Peyer's patch (tissue), 4 donors: ENCODE results near the gene TMEM132A.

Experiments
- POLR2A ChIP-seq, 2 donors: fragments of 450-650 bp; IDR thresholded peaks; one replicate each; pipeline ENCODE4 v1.5.1; 2017; ENCODE audit warnings: antibody characterized with exemption in 2 of 2, mild to moderate bottlenecking in 2 of 2, moderate library complexity in 2 of 2
- TF ChIP-seq, protein P1 (sequence below), 6 experiments: fragments of 450-650 bp in 4 of 6; fragments of 200-600 bp in 2 of 6; sonication (generic) in 1 of 6; IDR thresholded peaks; one replicate each; pipeline ENCODE4 v1.5.1; 2017 to 2019; ENCODE audit warnings: antibody characterized with exemption in 6 of 6, mild to moderate bottlenecking in 3 of 6, moderate library complexity in 1 of 6

DNA sequence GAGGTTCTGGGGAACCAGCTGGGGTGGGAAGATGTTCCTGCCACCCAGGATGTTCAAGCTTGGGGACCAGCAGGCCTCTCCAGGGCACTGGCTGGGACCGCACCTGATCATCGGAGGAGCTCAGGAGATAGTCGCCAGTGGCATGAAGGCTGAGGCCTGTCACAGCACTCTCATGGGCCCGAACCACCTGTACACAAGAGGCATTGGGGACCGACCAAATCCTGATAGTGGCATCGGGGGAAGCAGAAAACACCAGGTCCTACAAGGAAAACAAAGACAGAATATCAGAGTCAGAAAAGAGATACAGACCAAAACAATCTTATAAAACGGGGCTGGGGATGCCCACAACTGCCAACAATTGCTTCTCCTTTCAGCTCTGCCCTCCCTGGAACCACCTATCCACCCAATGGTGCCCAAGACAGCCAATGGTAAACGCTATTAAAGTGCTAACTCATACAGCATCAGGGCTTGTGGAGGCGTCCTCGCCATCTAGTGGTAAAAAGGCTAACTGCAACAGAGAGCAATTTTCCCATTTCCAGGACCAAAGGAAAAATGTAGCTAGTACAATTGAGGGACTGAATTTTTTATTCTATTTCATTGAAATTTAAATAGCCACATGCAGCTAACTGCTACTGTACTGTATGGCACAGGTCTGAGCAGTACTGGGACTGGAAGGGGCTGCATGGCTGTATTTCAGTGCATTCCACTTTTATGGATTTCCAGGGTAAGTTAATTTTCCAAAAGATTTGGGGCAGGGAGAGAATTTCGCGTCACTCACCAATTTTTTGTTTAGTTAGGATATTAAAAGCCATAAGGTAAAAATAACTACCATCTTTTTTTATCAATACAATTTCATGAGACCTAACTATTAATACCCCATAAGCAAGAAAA is 25.0 kb upstream of the TMEM132A start:
- no peak for TF ChIP-seq POLR2A (IDR thresholded peaks at IDR 0.05)
- TF ChIP-seq, protein P1, sequence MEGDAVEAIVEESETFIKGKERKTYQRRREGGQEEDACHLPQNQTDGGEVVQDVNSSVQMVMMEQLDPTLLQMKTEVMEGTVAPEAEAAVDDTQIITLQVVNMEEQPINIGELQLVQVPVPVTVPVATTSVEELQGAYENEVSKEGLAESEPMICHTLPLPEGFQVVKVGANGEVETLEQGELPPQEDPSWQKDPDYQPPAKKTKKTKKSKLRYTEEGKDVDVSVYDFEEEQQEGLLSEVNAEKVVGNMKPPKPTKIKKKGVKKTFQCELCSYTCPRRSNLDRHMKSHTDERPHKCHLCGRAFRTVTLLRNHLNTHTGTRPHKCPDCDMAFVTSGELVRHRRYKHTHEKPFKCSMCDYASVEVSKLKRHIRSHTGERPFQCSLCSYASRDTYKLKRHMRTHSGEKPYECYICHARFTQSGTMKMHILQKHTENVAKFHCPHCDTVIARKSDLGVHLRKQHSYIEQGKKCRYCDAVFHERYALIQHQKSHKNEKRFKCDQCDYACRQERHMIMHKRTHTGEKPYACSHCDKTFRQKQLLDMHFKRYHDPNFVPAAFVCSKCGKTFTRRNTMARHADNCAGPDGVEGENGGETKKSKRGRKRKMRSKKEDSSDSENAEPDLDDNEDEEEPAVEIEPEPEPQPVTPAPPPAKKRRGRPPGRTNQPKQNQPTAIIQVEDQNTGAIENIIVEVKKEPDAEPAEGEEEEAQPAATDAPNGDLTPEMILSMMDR (IDR thresholded peaks at IDR 0.05): peak; percentile 88 to 95 (median 91)
